Measurements from ENCODE around the gene PTGER1. TPM values are rescaled to one million over a fixed set of nuclear protein-coding genes. Genes with fewer than 3 reads are reported as not detected.

Gene PTGER1
- total and polyA plus RNA-seq, 2 donors (not counting 3 experiments of a cell fraction or from before 2014, with no cell fraction given): 0.21 to 0.40 TPM

- H3K27ac ChIP-seq (ENCODE audit: insufficient read depth, low read depth, low read length): no peak overlapping the region
- no peak for DNase-seq (ENCODE audit: low read depth, low spot score)
- FAIRE-seq: no peak
- no peak overlapping the region for H3K4me3 ChIP-seq (replicated peaks in 1 of 3; ENCODE audit: insufficient read depth in 1 of 3, low read depth in 1 of 3, low read length in 3 of 3)
- ChIA-PET POLR2A (no interaction called here), CTCF (interaction anchor here (0.6 to 1.0 kb wide), 7 partner anchors 9 to 211 kb away, joined by 3 to 9 read pairs (median 4); partner anchors contain the start of genes DNAJB1 and GIPC1)
- no peak overlapping the region for H3K4me2 ChIP-seq (ENCODE audit: insufficient read depth, low read length)
- no peaks in the 10 kb centered on the region for H3K27me3 ChIP-seq (ENCODE audit: control insufficient read depth in 2 of 2, insufficient read depth in 2 of 2, low read length in 2 of 2)
- BruUV-seq (replicated peaks): no TSS peak
- H4K20me1 ChIP-seq (replicated peaks; ENCODE audit: control insufficient read depth, extremely low read depth, insufficient read depth, low read length): no peaks in the 10 kb centered on the region
- no peak overlapping the region for H2AFZ ChIP-seq (ENCODE audit: low read depth, low read length)
- no peaks in the 10 kb centered on the region for H3K9me3 ChIP-seq (replicated peaks; ENCODE audit: control insufficient read depth, insufficient read depth, low read length)
- H3K36me3 ChIP-seq (ENCODE audit: control insufficient read depth in 2 of 2, extremely low read depth in 1 of 2, insufficient read depth in 2 of 2, low read length in 2 of 2): peaks cover 3 to 19% of the 10 kb centered on the region in 2 experiments
- H3K79me2 ChIP-seq (ENCODE audit: control insufficient read depth, insufficient read depth, low read length): no peaks in the 10 kb centered on the region
- intact Hi-C loops (cut with micrococcal nuclease): loop anchor here (5.0 kb wide), 2 partner anchors 328 to 338 kb away; partner anchors contain the start of gene ASF1B
- dilution Hi-C loops (cut with MboI; ENCODE audit: extremely low pct_ligation_motif_present, low sequenced_read_pairs): no loop called here
- no peak for TF ChIP-seq CTCF (IDR thresholded peaks at IDR 0.05; ENCODE audit: extremely low read depth in 1 of 2, insufficient read depth in 1 of 2, low read depth in 1 of 2, low read length in 2 of 2)
- no peak for TF ChIP-seq POLR2AphosphoS5 (IDR thresholded peaks at IDR 0.05; ENCODE audit: insufficient read depth, low read depth, low read length)
- TF ChIP-seq FOS (IDR thresholded peaks at IDR 0.05; ENCODE audit: borderline replicate concordance, insufficient read depth, low read length): no peak
- no peak for TF ChIP-seq POLR2A (IDR thresholded peaks at IDR 0.05; ENCODE audit: low read depth, low read length)
- no peak for TF ChIP-seq MAX (IDR thresholded peaks at IDR 0.05; ENCODE audit: insufficient read depth, insufficient read length)
- no peak for TF ChIP-seq MYC (IDR thresholded peaks at IDR 0.05; ENCODE audit: low read depth, low read length)
- TF ChIP-seq JUN (IDR thresholded peaks at IDR 0.05; ENCODE audit: borderline replicate concordance, insufficient read depth, insufficient read length, low read depth): no peak
- TF ChIP-seq EZH2 (IDR thresholded peaks at IDR 0.05; ENCODE audit: borderline replicate concordance, low read depth, low read length, severe bottlenecking): no peak
- no peak for TF ChIP-seq GATA2 (IDR thresholded peaks at IDR 0.05; ENCODE audit: insufficient read depth, insufficient read length, low read depth, low read length)
- H3K4me1 ChIP-seq (ENCODE audit: control insufficient read depth, extremely low read depth, insufficient read depth, low read length): peaks cover 24% of the 10 kb centered on the region
- H3K9ac ChIP-seq (replicated peaks; ENCODE audit: extremely low read depth, insufficient read depth, low read length): no peak overlapping the region
- no peaks in the 10 kb centered on the region for H3K9me1 ChIP-seq (replicated peaks; ENCODE audit: control insufficient read depth, extremely low read depth, insufficient read depth, low read length)
Observed at GRCh38 chr19:14474827-14475226, 327 bp downstream of the PTGER1 start.
